Subcutaneous abdominal adipose tissue (tissue), 5 donors: Measurements from ENCODE around the gene BCR.
"Not testable (repeated sequence)": the region's sequence is repeated elsewhere in the genome, so short reads cannot be mapped to it uniquely, and the experiment has no call there.

Experiments used
- H3K27ac ChIP-seq: one replicate; pipeline ENCODE4 v1.7.0; 2013; ENCODE audit warnings: low read depth, mild to moderate bottlenecking, inconsistent platforms, low read length, moderate library complexity
- H3K27me3 ChIP-seq, 5 donors: one replicate each; pipeline ENCODE4 v1.7.0; 2013; ENCODE audit warnings: low read length in 5 of 5, inconsistent platforms in 1 of 5; ENCODE audit not compliant: control insufficient read depth in 5 of 5, insufficient read depth in 4 of 5
- H3K36me3 ChIP-seq, 5 donors: one replicate each; pipeline ENCODE4 v1.7.0; 2013; ENCODE audit warnings: low read length in 5 of 5; ENCODE audit not compliant: control insufficient read depth in 5 of 5, insufficient read depth in 5 of 5
- H3K4me1 ChIP-seq, 5 donors: one replicate each; pipeline ENCODE4 v1.7.0; 2013; ENCODE audit warnings: low read length in 5 of 5, mild to moderate bottlenecking in 3 of 5, moderate library complexity in 1 of 5; ENCODE audit not compliant: control insufficient read depth in 5 of 5, insufficient read depth in 5 of 5
- H3K4me3 ChIP-seq, 5 donors: one replicate each; pipeline ENCODE4 v1.7.0; 2013; ENCODE audit warnings: low read length in 5 of 5, low read depth in 1 of 5
- H3K9ac ChIP-seq, 5 donors: one replicate each; pipeline ENCODE4 v1.7.0; 2013; ENCODE audit warnings: low read length in 5 of 5, mild to moderate bottlenecking in 4 of 5, moderate library complexity in 3 of 5
- H3K9me3 ChIP-seq, 5 donors: one replicate each; pipeline ENCODE4 v1.7.0; 2013; ENCODE audit warnings: low read length in 5 of 5; ENCODE audit not compliant: control insufficient read depth in 5 of 5
- donor health status: healthy.
- donor health status: healthy.
- donor health status: healthy.
- donor health status: healthy.
- donor health status: healthy.

BCR gene

GRCh38 chr22:23316596-23316995 lies 136.3 kb downstream of the BCR start:
- peaks cover 0 to 42% (median 27%) of the 10 kb centered on the region in 5 donors for H3K36me3 ChIP-seq
- H3K9ac ChIP-seq, H3K27me3 ChIP-seq, H3K4me3 ChIP-seq, H3K9me3 ChIP-seq, H3K4me1 ChIP-seq, H3K27ac ChIP-seq: not testable (repeated sequence)

- peaks cover 0 to 26% (median 17%) of the 10 kb centered on the region in 5 donors for H3K36me3 ChIP-seq
- H3K4me1 ChIP-seq, H3K4me3 ChIP-seq, H3K27ac ChIP-seq, H3K9ac ChIP-seq, H3K27me3 ChIP-seq, H3K9me3 ChIP-seq: not testable (repeated sequence)
Observed at GRCh38 chr22:23318316-23318715, 138.0 kb downstream of the BCR start.

GRCh38 chr22:23322497-23323080 lies 142.3 kb downstream of the BCR start:
- H3K4me1 ChIP-seq, H3K4me3 ChIP-seq, H3K27ac ChIP-seq, H3K9ac ChIP-seq, H3K36me3 ChIP-seq, H3K9me3 ChIP-seq, H3K27me3 ChIP-seq: not testable (repeated sequence)

- not testable (repeated sequence) for H3K9me3 ChIP-seq
Observed at GRCh38 chr22:23323960-23324688, 143.8 kb downstream of the BCR start.

GRCh38 chr22:23325183-23325582 lies 144.9 kb downstream of the BCR start:
- no peak overlapping the region for H3K4me3 ChIP-seq
- H3K36me3 ChIP-seq, result no peaks in the 10 kb centered on the region
- no peaks in the 10 kb centered on the region for H3K9me3 ChIP-seq
- H3K4me1 ChIP-seq, result no peaks in the 10 kb centered on the region
- no peak overlapping the region for H3K9ac ChIP-seq
- no peak overlapping the region for H3K27ac ChIP-seq
- no peaks in the 10 kb centered on the region for H3K27me3 ChIP-seq

More at GRCh38 chr22:23323960-23324688, 143.8 kb downstream of the BCR start:
- H3K27me3 ChIP-seq, H3K9ac ChIP-seq, H3K4me1 ChIP-seq, H3K27ac ChIP-seq, H3K36me3 ChIP-seq, H3K4me3 ChIP-seq: not testable (repeated sequence)

GRCh38 chr22:23333822-23334221 lies 153.5 kb downstream of the BCR start:
- not testable (repeated sequence) for H3K27ac ChIP-seq, H3K36me3 ChIP-seq, H3K4me3 ChIP-seq, H3K27me3 ChIP-seq, H3K9ac ChIP-seq, H3K4me1 ChIP-seq, H3K9me3 ChIP-seq

GRCh38 chr22:23337672-23338071 lies 157.4 kb downstream of the BCR start:
- H3K27me3 ChIP-seq, H3K27ac ChIP-seq, H3K9me3 ChIP-seq, H3K36me3 ChIP-seq, H3K4me1 ChIP-seq, H3K9ac ChIP-seq, H3K4me3 ChIP-seq: not testable (repeated sequence)

GRCh38 chr22:23341942-23342695 lies 161.8 kb downstream of the BCR start:
- H3K4me1 ChIP-seq, H3K27ac ChIP-seq, H3K9ac ChIP-seq, H3K9me3 ChIP-seq, H3K36me3 ChIP-seq, H3K27me3 ChIP-seq, H3K4me3 ChIP-seq: not testable (repeated sequence)

GRCh38 chr22:23351321-23351720 lies 171.0 kb downstream of the BCR start:
- Histone ChIP-seq H3K36me3 (no peaks in the 10 kb centered on the region), H3K27ac (no peak overlapping the region), H3K9me3 (no peaks in the 10 kb centered on the region), H3K9ac (no peak overlapping the region), H3K4me1 (no peaks in the 10 kb centered on the region), H3K4me3 (no peak overlapping the region), H3K27me3 (peaks cover 0 to 5% (median 3%) of the 10 kb centered on the region in 5 donors)

GRCh38 chr22:23353004-23353403 lies 172.7 kb downstream of the BCR start:
- Histone ChIP-seq H3K9ac (no peak overlapping the region), H3K36me3 (no peaks in the 10 kb centered on the region), H3K4me3 (no peak overlapping the region), H3K27me3 (peaks cover 0 to 5% (median 3%) of the 10 kb centered on the region in 5 donors), H3K27ac (no peak overlapping the region), H3K9me3 (no peaks in the 10 kb centered on the region), H3K4me1 (peaks cover 0 to 3% (median 0%) of the 10 kb centered on the region in 5 donors)
